Stimulated activated CD4-positive, alpha-beta T cell treated with anti-CD3 and anti-CD28 coated beads, Interleukin-15, amount 100 ng/mL, for 24 hours (primary cell): ENCODE results near the gene ITGB3.

Source experiments
- DNase-seq: peaks from one replicate; pipeline ENCODE4 v3.0.0-alpha.2; 2020

ITGB3 gene

DNA sequence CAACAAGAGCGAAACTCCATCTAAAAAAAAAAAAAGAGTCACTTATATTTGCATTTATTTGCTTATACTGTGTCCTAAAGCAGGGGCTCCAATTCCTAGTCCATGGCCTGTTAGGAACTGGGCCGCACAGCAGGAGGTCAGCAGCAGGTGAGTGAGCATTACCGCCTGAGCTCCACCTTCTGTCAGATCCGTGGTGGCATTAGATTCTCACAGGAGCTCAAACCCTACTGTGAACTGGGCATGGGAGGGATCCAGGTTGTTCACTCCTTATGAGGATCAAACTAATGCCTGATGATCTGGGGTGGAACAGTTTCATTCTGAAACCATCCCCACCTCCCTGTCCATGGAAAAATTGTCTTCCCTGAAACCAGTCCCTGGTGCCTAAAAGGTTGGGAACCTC lies 24.9 kb downstream of the ITGB3 start:
- DNase-seq = no peak

GRCh38 chr17:47279062-47279801 lies 25.6 kb downstream of the ITGB3 start:
- no peak for DNase-seq

DNA sequence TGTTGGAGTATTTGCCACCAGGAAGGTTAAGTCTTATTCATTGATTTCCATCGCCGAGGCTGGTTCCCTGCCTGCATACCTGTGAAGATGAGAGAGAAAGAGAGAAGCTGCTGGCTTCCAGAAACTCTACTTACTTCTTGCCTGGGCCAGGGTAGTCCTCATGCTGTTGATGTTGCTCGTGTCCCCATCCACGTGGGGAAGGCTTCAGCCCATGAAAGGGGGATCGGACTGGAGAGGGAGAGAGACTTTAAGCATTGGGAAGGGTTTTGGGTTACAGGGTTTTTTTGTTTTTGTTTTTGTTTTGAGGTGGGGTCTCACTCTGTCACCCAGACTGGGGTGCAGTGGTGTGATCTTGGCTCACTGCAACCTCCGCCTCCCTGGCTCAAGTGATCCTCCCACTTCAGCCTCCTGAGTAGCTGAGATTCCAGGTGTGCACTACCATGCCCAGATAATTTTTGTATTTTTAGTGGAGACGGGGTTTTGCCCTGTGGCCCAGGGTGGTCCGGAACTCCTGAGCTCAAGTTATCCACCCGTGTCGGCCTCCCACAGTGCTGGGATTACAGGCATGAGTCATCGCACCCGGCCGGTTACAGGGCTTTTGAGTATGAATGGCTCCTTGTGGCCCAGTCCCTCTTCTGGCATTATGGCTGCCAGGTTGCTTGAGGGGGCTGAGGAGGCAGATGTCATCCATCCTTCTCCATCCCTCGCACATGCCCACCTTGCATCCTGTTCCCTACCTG lies 26.6 kb downstream of the ITGB3 start:
- no peak for DNase-seq

DNA sequence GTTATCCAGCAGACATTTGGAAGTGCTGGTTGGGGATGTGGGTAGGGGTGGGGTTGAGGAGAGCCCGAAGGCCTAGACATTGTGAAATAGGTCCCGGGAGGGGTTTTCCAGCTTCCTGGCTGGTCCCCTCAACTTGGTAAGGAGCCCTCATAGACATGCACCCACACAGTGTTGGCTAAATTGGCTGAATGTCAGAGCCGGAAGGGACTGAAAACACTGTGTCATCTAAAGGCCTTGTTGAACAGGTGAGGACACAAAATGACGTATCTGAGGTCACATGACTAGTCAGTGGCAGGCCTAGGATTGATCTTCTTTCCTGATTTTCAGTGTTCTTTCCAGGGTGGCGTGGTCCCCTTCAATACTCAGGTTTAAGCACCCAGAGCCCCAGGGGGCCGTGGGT lies 27.6 kb downstream of the ITGB3 start:
- no peak for DNase-seq

DNA sequence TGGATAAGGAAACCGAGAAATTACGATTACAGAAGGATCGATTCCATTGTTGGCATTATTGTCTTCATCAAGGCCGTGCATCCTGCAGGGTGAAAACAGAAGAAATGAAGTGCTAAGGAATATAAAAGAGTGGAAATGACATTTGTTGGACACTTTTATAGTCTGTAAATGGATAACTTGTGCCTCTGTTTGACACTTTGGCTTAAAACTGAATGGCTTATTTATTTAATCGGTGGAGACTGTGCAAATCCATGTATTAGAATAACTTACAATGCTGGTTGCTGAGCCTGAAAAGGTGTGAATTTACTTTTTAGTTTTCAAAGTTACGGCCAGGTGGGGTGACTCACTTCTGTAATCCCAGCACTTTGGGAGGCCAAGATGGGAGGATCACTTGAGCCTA lies 31.4 kb downstream of the ITGB3 start:
- DNase-seq = no peak

DNA sequence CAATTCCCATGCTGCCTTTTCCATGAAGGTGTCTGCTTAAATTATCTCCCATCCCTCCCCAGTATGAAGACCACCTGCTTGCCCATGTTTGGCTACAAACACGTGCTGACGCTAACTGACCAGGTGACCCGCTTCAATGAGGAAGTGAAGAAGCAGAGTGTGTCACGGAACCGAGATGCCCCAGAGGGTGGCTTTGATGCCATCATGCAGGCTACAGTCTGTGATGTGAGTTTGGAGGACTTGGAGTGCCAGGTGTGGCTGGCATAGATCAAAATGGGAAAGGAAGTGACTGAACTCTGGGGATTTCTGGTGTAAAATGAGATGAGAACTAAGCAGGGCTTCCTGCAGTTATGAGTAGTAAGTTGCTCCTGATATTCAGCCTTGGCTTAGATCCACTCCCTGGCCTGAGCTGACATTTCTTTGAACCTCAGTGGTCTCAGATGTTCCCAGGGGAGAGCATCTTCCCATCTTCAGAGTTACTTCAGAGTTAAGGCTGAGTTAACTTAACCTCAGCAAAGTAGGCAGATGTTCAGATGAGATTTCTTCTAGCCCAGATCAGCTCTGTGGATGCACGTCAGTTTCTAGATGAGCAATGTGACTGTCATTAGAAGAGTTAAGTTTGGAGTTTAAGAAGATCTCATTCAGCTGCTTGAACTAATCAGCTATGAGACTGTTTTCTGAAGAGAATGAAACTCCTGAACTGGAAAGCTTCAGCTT lies 32.7 kb downstream of the ITGB3 start:
- no peak for DNase-seq

DNA sequence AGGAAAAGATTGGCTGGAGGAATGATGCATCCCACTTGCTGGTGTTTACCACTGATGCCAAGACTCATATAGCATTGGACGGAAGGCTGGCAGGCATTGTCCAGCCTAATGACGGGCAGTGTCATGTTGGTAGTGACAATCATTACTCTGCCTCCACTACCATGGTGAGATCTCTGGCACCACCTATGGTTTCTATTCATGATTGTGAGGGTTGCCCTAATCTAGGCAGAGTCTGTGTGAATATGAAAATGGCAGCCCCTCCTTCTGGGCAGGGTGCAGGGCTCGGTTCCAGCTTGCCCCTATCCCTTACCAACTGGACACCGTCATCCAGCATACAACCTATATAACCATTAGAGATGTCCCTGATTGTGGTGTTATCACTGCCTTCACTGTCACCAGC lies 33.4 kb downstream of the ITGB3 start:
- no peak for DNase-seq

DNA sequence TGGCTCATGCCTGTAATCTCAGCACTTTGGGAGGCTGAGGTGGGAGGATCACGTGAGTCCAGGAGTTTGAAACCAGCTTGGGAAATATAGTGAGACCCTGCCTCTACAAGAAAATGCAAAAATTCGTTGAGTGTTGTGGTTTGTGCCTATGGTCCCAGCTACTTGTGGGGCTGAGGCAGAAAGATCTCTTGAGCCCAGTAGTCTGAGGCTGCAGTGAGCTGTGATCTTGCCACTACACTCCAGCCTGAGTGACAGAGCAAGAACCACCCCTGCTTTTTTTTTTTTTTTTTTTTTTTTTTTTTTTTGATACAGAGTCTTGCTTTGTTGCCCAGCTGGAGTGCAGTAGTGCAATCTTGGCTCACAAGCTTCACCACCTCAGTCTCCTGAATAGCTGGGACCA lies 34.0 kb downstream of the ITGB3 start:
- no peak for DNase-seq

DNA sequence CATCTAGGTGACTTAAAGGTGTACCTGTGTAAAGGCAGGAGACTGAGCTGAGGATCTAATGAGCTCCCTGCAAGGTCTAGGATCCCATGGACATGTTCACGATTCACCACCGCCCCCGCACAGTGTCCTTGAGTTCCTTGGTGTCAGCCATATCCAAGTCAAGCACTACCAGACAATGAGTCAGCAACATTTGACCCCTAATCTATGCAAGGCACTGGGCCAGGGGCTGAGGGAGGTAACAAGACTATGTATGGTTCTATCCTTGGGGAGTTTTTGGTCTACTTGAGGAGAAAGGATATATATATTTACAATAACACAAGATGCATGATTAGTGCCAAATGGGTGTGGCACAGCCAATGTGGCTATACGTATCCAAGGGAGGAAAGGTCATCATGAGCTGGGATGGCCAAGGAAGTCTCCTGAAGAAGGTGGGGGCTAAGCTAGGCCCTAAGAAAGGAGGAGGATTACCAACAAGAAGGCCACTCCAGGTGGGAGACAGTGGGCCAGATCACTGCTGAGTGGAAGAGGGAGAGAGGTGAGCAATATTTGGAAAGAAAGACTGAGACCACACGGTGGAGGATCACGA lies 35.0 kb downstream of the ITGB3 start:
- no peak for DNase-seq

- no peak for DNase-seq
These were observed 35.7 kb downstream of the ITGB3 start for GRCh38 chr17:47289302-47289701.

DNA sequence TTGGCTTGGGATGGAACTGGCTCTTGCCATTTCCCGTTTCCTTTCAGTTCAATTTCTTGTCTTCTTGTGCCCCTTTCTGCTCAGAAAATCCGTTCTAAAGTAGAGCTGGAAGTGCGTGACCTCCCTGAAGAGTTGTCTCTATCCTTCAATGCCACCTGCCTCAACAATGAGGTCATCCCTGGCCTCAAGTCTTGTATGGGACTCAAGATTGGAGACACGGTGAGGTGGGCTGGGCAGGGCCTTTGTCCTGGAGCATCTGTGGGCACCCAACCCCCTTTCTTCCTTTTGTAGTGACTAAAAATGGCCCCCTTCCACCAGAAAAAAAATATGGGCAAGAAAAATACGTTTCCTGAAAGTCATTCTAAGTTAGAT lies 37.2 kb downstream of the ITGB3 start:
- no peak for DNase-seq

GRCh38 chr17:47291242-47291873 lies 37.7 kb downstream of the ITGB3 start:
- DNase-seq = no peak

DNA sequence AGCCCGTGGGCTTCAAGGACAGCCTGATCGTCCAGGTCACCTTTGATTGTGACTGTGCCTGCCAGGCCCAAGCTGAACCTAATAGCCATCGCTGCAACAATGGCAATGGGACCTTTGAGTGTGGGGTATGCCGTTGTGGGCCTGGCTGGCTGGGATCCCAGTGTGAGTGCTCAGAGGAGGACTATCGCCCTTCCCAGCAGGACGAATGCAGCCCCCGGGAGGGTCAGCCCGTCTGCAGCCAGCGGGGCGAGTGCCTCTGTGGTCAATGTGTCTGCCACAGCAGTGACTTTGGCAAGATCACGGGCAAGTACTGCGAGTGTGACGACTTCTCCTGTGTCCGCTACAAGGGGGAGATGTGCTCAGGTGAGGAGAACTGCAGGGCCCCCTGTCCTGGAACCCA lies 38.6 kb downstream of the ITGB3 start:
- no peak for DNase-seq

DNA sequence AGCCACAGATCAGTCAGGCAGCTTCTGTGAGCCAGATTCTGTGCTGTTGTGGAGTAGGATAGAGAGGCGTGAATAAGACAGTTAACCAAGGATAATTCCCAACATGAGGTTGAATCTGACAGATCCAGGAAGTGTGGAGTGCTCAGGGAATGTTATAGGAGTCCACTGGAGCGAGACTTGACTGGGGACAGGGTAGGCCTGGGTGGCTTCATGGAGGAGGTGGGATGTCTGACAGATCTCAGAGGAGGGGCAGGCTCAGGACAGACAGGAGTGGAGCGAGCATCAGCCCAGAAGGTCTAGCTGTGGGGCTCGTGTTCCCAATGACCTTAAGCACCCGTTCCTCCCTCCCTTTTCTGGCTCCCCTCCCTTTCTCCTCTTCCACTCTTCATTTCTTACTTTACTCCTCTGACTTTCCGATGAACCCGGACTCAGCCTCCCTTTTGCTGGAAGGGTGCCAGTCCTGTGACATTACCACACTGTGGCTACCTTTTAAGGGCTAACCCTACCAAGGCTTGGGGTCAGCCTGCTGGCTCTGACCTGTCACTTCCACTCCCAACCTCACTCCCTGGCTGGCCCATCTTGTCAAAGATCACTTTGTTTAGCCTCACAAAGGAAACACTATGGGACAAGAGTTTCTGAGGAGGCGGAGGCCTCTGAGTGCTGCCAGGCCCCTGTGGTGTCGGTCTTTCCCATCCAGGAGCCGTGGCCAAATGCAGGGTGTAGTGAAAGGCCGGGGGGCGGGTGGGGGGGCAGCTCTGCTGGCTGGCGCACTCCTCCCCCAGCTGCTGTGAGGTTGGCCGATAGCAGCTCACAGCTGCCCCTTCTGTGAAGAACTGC lies 41.6 kb downstream of the ITGB3 start:
- DNase-seq = no peak

DNA sequence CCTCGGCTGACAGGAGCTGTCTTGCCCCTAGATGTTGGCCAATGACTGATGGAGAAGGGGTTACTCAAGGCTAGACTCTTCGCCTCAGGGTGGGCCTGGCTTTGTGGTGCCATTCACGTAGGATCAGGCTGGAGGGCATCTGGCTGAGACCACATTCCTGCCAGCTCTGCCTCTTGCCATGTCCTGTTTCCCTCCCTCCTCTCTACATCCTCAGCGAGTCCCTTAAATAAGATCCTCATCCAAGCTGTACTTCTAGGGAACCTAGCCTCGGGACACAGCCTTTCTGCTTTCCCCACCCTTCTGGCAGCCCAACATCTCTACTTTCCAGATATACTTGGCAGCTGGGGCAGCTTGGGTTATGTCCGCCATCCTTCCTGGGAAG lies 42.2 kb downstream of the ITGB3 start:
- DNase-seq = no peak

DNA sequence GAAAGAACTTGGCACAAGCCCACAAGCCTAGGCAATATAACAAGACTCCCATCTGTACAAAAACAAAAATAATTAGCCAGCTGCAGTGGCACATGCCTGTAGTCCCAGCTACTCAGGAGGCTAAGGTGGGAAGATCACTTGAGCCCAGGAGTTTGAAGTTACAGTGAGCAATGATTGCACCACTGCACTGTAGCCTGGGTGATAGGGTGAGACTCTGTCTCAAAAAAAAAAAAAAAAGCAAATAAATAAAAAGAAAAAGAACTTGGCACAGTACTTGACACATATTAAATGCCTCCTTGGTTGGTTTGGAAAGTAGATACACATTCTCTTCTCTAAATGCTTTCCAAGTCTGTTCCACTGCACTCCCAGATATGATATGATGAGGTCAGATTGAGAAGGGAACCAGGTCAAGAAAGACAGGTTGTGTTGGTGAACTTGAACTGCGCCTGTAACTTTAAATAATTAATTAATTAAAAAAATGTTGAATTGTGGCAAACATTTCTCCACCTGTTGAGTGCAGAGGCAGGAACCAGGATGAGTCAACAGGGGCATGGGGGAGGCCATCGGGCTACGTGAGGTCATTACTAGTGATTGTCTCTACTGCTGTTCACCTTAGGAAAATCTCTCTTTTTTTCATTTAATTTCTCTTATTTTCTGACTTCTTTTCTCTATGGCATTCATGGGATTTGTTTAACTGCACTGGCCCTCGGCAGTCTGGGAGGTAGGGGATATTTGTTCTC lies 44.2 kb downstream of the ITGB3 start:
- DNase-seq = no peak

GRCh38 chr17:47298712-47299111 lies 45.1 kb downstream of the ITGB3 start:
- DNase-seq = no peak

DNA sequence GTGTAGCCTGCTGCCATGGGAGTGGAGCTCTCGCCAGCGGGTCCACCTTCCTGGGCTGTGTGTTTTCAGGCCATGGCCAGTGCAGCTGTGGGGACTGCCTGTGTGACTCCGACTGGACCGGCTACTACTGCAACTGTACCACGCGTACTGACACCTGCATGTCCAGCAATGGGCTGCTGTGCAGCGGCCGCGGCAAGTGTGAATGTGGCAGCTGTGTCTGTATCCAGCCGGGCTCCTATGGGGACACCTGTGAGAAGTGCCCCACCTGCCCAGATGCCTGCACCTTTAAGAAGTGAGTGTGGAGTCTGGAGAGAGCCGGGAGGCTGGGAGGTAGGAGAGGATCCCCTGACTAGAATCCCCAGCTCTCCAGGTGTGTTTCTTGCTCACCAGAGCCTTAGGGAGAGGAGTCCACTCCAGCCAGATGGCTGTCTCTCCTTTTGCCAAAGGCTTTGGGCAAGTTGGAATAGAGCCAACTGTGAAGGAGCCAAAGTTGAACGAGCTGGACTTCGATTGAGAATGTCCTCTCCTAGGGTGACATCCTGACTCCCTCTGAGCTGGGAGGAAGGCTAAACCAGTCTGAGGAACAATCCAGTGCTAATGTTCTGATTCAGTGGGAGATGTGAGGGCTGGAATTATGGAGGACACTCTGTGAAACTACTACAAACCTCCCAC lies 45.7 kb downstream of the ITGB3 start:
- no peak for DNase-seq

DNA sequence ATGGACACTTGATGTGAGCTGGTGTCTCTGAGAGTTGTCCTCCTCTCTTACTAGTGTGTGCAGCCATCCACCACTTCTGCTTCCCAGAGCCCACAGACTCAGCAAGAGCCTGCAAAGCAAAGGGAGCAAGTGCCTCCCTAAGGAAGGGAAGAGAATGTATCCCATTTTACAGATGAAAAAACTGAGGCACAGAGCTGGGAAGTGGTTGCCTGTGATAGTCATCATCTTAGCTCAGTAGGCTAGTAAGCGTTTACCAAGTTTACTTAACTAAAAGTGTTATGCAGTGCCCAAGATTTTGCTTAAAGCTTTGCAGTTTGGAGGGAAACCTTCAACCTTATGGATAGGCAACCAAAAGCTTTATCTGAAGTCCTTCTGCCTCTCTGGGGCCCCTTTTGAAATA lies 47.1 kb downstream of the ITGB3 start:
- DNase-seq = no peak

DNA sequence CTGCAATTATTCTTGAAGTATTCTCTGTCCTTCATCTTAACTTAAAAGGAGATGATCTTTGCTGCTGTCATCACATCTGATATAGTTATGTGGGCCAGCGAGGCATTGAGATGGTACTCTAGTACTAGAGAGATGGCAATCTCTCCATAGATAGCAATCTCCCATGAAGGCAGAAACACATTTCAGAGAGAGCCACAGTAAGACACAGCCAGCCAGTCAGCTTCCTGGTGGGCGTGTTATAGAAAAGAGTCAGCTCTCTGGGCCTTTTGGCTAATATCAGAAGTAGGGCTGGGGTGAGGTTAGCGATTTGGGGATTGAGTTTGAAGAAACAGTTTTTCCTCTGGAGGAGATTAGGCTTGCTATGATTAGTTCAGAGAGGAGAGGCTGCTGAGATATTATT lies 47.5 kb downstream of the ITGB3 start:
- DNase-seq = no peak

- no peak for DNase-seq
These were observed 48.2 kb downstream of the ITGB3 start for GRCh38 chr17:47301831-47302230.
